NCI-H82 (cell line): ENCODE results near the gene KIR2DL3.

ENCODE experiments used
- DNase-seq: peaks from one replicate; lab custom pipeline; 2025; lab: John Stamatoyannopoulos, UW

The KIR2DL3 gene

DNA sequence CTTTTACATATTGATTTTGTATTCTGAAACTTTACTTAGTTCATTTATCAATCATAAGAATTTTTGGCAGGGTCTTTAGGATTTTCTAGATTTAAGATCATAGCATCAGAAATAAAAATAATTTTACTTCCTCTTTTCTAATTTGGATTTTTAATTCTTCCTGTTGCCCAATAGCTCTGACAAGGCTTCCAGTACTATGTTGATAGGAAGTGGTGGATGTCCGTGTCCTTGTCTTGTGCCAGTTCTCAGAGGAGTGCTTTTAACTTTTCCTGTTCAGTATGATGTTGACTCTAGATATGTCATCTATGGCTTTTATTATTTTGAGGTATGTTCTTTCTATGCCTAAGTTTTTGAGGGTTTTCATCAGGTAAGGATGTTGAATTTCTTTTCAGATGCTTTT, 57.4 kb downstream of the KIR2DL3 start:
- DNase-seq, result no peak
